GM12878 (cell line): ENCODE measurements around the gene IFT122. TPM values are rescaled to one million over a fixed set of nuclear protein-coding genes. Genes with fewer than 3 reads are reported as not detected.

ENCODE experiments used
- ATAC-seq: fragments of 200-7000 bp; cut with Tn5 transposase; 3 replicates; pipeline ENCODE4 v1.9.1; 2020; ENCODE audit warnings: mild to moderate bottlenecking, moderate library complexity
- BruUV-seq: library from RNA; stranded (reverse); fragments of 400-500 nt; replicated peaks from 2 replicates; lab custom pipeline; 2021; lab: Mats Ljungman, UMichigan
- CTCF ChIA-PET: fragments of 300-600 bp; sonication (Branson Sonifier 250); formaldehyde crosslinking; extraction: SDS; loops from one replicate; lab custom pipeline; 2021; ENCODE audit warnings: inconsistent platforms; lab: Yijun Ruan, JAX
- POLR2A ChIA-PET: fragments of 350-600 bp; formaldehyde crosslinking; extraction: SDS; loops from one replicate; lab custom pipeline; 2021; ENCODE audit warnings: inconsistent platforms; lab: Charles Lee
- RAD21 ChIA-PET: fragments of 300-600 bp; sonication (Branson Sonifier 250); formaldehyde crosslinking; loops from one replicate; lab custom pipeline; 2023; ENCODE audit warnings: antibody characterized with exemption; ENCODE audit not compliant: unreplicated experiment; lab: Charles Lee
- SMC1A ChIA-PET: fragments of 300-600 bp; sonication (Branson Sonifier 250); formaldehyde crosslinking; loops from one replicate; lab custom pipeline; 2023; ENCODE audit not compliant: unreplicated experiment, uncharacterized antibody; lab: Charles Lee
- DNase-seq: peaks from one replicate; pipeline ENCODE4 v3.0.0-alpha.2; 2011; ENCODE audit warnings: low read depth, low spot score
- FAIRE-seq: peaks from 3 replicates; lab custom pipeline; 2011; peaks lifted over from hg19 to GRCh38; lab: Jason Lieb, UNC
- H2AFZ ChIP-seq: 2 replicates; pipeline ENCODE4 v1.6.0; 2011; ENCODE audit warnings: low read depth, low read length, control low read depth; ENCODE audit not compliant: control insufficient read depth
- H3K27ac ChIP-seq: 2 replicates; pipeline ENCODE4 v1.5.1; 2011; ENCODE audit warnings: control low read depth; ENCODE audit not compliant: control insufficient read depth, insufficient read depth
- H3K27me3 ChIP-seq, 2 experiments: replicated peaks in 1 of 2; 2 replicates each; pipeline versions ENCODE4 v1.6.0 to v1.6.1; 2011; ENCODE audit warnings: low read length in 1 of 2; ENCODE audit not compliant: control insufficient read depth in 2 of 2, insufficient read depth in 2 of 2
- H3K36me3 ChIP-seq, 2 experiments: 2 replicates each; pipeline ENCODE4 v1.5.1; 2011; ENCODE audit warnings: low read length in 1 of 2; ENCODE audit not compliant: control insufficient read depth in 2 of 2, insufficient read depth in 2 of 2
- H3K4me1 ChIP-seq: 2 replicates; pipeline ENCODE4 v1.6.1; 2011; ENCODE audit warnings: mild to moderate bottlenecking, low read length, moderate library complexity, mixed read lengths; ENCODE audit not compliant: control insufficient read depth, insufficient read depth
- H3K4me2 ChIP-seq: 2 replicates; pipeline ENCODE4 v1.6.0; 2011; ENCODE audit warnings: control low read depth; ENCODE audit not compliant: control insufficient read depth, insufficient read depth
- H3K4me3 ChIP-seq: fragments of 200-600 bp; sonication (generic); 2 replicates; pipeline ENCODE4 v1.5.1; 2016
- H3K79me2 ChIP-seq: 2 replicates; pipeline ENCODE4 v1.6.0; 2011; ENCODE audit warnings: low read length; ENCODE audit not compliant: control insufficient read depth, insufficient read depth
- H3K9ac ChIP-seq: 2 replicates; pipeline ENCODE4 v1.8.0; 2011; ENCODE audit warnings: low read length, control low read depth, mixed read lengths; ENCODE audit not compliant: control insufficient read depth, insufficient read depth
- H3K9me3 ChIP-seq: replicated peaks from 3 replicates; pipeline ENCODE4 v1.5.1; 2011; ENCODE audit warnings: mild to moderate bottlenecking, low read length; ENCODE audit not compliant: control insufficient read depth, insufficient read depth
- H4K20me1 ChIP-seq: 2 replicates; pipeline ENCODE4 v1.6.0; 2011; ENCODE audit not compliant: control insufficient read depth, insufficient read depth
- BRCA1 ChIP-seq: IDR thresholded peaks from 2 replicates; pipeline ENCODE4 v1.6.1; 2011; ENCODE audit warnings: low read depth, low read length, improper control_type of control experiment
- EZH2 ChIP-seq: IDR thresholded peaks from 2 replicates; pipeline ENCODE4 v1.6.1; 2012; ENCODE audit warnings: low read depth, mild to moderate bottlenecking, control low read depth, inconsistent platforms, low read length, borderline replicate concordance; ENCODE audit not compliant: control insufficient read depth
- FOXK2 ChIP-seq: fragments of 450-650 bp; IDR thresholded peaks from 2 replicates; pipeline ENCODE4 v1.6.1; 2017; ENCODE audit warnings: mild to moderate bottlenecking, moderate library complexity
- MEF2A ChIP-seq: IDR thresholded peaks from 2 replicates; pipeline ENCODE4 v1.6.1; 2011; ENCODE audit warnings: low read depth, mild to moderate bottlenecking, low read length, moderate library complexity; ENCODE audit not compliant: insufficient read depth
- POLR2A ChIP-seq: IDR thresholded peaks from 2 replicates; pipeline ENCODE4 v1.6.1; 2011; ENCODE audit warnings: low read depth, mild to moderate bottlenecking, low read length
- RAD21 ChIP-seq: IDR thresholded peaks from 2 replicates; pipeline ENCODE4 v1.6.1; 2011; ENCODE audit warnings: mild to moderate bottlenecking, low read depth, low read length, moderate library complexity; ENCODE audit not compliant: insufficient read depth
- SIN3A ChIP-seq: IDR thresholded peaks from 2 replicates; pipeline ENCODE4 v1.6.1; 2012; ENCODE audit warnings: low read depth, low read length, improper control_type of control experiment
- SPI1 ChIP-seq: IDR thresholded peaks from 2 replicates; pipeline ENCODE4 v1.6.1; 2011; ENCODE audit warnings: low read depth, mild to moderate bottlenecking, low read length, moderate library complexity, borderline replicate concordance; ENCODE audit not compliant: insufficient read depth
- ZNF622 ChIP-seq: fragments of 450-650 bp; IDR thresholded peaks from 2 replicates; pipeline ENCODE4 v1.6.1; 2017; ENCODE audit warnings: mild to moderate bottlenecking, inconsistent platforms
- WGBS: methylation state at CpG from one replicate; pipeline ENCODE4 v1.1.6; 2016; ENCODE audit warnings: low lambda C conversion rate; ENCODE audit not compliant: insufficient replicate concordance, insufficient coverage; ENCODE audit errors: missing lambda C conversion rate; 5-methylcytosine and 5-hydroxymethylcytosine counted together
- in situ Hi-C: fragments of 300-500 bp; cut with MboI; formaldehyde crosslinking; loops from 9 replicates; pipeline ENCODE4 v1.14.3; 2018; ENCODE audit warnings: mixed read lengths
- intact Hi-C: fragments of 100-400 bp; cut with micrococcal nuclease; formaldehyde crosslinking; loops from one replicate; pipeline ENCODE4 v1.14.2; 2022; ENCODE audit not compliant: unreplicated experiment
- polyA plus RNA-seq, 11 experiments: library from polyadenylated mRNA; depleted of rRNA in 4 of 11; unstranded in 6 of 11; stranded (reverse) in 5 of 11; fragments of >200 nt; fragmentation: Nextera tagmentation in 4 of 11; fragmentation: Illumina TruSeq in 1 of 11; extraction: Ambion mirVana in 4 of 11; extraction: Trizol in 1 of 11; gene quantifications; 1 replicate in 1 of 11; 2 replicates in 10 of 11; pipeline versions ENCODE4 v1.2.1 to v1.2.3, GENCODE V29; 2011 to 2016; ENCODE audit warnings: inconsistent platforms in 2 of 11, missing spikeins in 2 of 11, low read depth in 1 of 11
- total RNA-seq, 4 experiments: library from RNA; depleted of rRNA in 3 of 4; stranded (reverse); fragments of >200 nt in 3 of 4; fragmentation: Illumina TruSeq in 1 of 4; extraction: Trizol in 1 of 4; gene quantifications; 2 replicates each; pipeline versions ENCODE4 v1.2.1 to v1.2.3, GENCODE V29; 2013 to 2021
- TF ChIP-seq, protein P1 (sequence below): IDR thresholded peaks from 2 replicates; pipeline ENCODE4 v1.6.1; 2012; ENCODE audit warnings: low read length, inconsistent platforms
- TF ChIP-seq, protein P2 (sequence below), 3 experiments: IDR thresholded peaks in 2 of 3; conservative IDR thresholded peaks in 1 of 3; 2 replicates each; pipeline ENCODE4 v1.5.1; 2011; ENCODE audit warnings: low read depth in 3 of 3, low read length in 3 of 3, mild to moderate bottlenecking in 3 of 3, control low read depth in 2 of 3, moderate library complexity in 2 of 3, inconsistent platforms in 1 of 3, mixed read lengths in 1 of 3; ENCODE audit not compliant: control insufficient read depth in 2 of 3, insufficient read depth in 1 of 3; ENCODE audit errors: extremely low read depth in 1 of 3
- TF ChIP-seq, protein P3 (sequence below): fragments of 450-650 bp; IDR thresholded peaks from 2 replicates; pipeline ENCODE4 v1.6.1; 2017; ENCODE audit warnings: mild to moderate bottlenecking, moderate library complexity

IFT122 gene
- total and polyA plus RNA-seq, 10 of the 15 experiments (the other 5 are each of a cell fraction or from before 2014, with no cell fraction given), result 1.8 to 19.2 (median 8.4) TPM

- FAIRE-seq (no peak), DNase-seq (no peak), ATAC-seq (no peak)
- H4K20me1 ChIP-seq, result no peaks in the 10 kb centered on the region
- BruUV-seq, result no TSS peak
- H3K9ac ChIP-seq, result no peak overlapping the region
- H3K36me3 ChIP-seq, result no peaks in the 10 kb centered on the region
- intact Hi-C loops, result no loop called here
- in situ Hi-C loops, result no loop called here
- no peaks in the 10 kb centered on the region for H3K79me2 ChIP-seq
- TF ChIP-seq POLR2A (no peak), SPI1 (no peak), MEF2A (no peak), EZH2 (no peak), BRCA1 (no peak), SIN3A (no peak), FOXK2 (no peak), ZNF622 (no peak), RAD21 (no peak)
- TF ChIP-seq, protein P1, sequence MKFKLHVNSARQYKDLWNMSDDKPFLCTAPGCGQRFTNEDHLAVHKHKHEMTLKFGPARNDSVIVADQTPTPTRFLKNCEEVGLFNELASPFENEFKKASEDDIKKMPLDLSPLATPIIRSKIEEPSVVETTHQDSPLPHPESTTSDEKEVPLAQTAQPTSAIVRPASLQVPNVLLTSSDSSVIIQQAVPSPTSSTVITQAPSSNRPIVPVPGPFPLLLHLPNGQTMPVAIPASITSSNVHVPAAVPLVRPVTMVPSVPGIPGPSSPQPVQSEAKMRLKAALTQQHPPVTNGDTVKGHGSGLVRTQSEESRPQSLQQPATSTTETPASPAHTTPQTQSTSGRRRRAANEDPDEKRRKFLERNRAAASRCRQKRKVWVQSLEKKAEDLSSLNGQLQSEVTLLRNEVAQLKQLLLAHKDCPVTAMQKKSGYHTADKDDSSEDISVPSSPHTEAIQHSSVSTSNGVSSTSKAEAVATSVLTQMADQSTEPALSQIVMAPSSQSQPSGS, result no peak
- TF ChIP-seq, protein P2, sequence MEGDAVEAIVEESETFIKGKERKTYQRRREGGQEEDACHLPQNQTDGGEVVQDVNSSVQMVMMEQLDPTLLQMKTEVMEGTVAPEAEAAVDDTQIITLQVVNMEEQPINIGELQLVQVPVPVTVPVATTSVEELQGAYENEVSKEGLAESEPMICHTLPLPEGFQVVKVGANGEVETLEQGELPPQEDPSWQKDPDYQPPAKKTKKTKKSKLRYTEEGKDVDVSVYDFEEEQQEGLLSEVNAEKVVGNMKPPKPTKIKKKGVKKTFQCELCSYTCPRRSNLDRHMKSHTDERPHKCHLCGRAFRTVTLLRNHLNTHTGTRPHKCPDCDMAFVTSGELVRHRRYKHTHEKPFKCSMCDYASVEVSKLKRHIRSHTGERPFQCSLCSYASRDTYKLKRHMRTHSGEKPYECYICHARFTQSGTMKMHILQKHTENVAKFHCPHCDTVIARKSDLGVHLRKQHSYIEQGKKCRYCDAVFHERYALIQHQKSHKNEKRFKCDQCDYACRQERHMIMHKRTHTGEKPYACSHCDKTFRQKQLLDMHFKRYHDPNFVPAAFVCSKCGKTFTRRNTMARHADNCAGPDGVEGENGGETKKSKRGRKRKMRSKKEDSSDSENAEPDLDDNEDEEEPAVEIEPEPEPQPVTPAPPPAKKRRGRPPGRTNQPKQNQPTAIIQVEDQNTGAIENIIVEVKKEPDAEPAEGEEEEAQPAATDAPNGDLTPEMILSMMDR (IDR thresholded peaks at IDR 0.05 in 2 of 3, conservative IDR thresholded peaks at IDR 0.05 in 1 of 3; ENCODE audit: control insufficient read depth in 2 of 3, extremely low read depth in 1 of 3, insufficient read depth in 1 of 3, low read depth in 3 of 3, low read length in 3 of 3), result no peak
- TF ChIP-seq, protein P3, sequence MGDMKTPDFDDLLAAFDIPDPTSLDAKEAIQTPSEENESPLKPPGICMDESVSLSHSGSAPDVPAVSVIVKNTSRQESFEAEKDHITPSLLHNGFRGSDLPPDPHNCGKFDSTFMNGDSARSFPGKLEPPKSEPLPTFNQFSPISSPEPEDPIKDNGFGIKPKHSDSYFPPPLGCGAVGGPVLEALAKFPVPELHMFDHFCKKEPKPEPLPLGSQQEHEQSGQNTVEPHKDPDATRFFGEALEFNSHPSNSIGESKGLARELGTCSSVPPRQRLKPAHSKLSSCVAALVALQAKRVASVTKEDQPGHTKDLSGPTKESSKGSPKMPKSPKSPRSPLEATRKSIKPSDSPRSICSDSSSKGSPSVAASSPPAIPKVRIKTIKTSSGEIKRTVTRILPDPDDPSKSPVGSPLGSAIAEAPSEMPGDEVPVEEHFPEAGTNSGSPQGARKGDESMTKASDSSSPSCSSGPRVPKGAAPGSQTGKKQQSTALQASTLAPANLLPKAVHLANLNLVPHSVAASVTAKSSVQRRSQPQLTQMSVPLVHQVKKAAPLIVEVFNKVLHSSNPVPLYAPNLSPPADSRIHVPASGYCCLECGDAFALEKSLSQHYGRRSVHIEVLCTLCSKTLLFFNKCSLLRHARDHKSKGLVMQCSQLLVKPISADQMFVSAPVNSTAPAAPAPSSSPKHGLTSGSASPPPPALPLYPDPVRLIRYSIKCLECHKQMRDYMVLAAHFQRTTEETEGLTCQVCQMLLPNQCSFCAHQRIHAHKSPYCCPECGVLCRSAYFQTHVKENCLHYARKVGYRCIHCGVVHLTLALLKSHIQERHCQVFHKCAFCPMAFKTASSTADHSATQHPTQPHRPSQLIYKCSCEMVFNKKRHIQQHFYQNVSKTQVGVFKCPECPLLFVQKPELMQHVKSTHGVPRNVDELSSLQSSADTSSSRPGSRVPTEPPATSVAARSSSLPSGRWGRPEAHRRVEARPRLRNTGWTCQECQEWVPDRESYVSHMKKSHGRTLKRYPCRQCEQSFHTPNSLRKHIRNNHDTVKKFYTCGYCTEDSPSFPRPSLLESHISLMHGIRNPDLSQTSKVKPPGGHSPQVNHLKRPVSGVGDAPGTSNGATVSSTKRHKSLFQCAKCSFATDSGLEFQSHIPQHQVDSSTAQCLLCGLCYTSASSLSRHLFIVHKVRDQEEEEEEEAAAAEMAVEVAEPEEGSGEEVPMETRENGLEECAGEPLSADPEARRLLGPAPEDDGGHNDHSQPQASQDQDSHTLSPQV, result no peak
- POLR2A ChIA-PET, result no interaction called here
- H2AFZ ChIP-seq, result no peak overlapping the region
- H3K4me3 ChIP-seq, result no peak overlapping the region
- CTCF ChIA-PET, result interaction anchor here (1.0 kb wide), 1 partner anchor 14 kb away, joined by 4 read pairs; no protein-coding TSS in a partner anchor
- SMC1A ChIA-PET, result no interaction called here
- H3K4me1 ChIP-seq, result no peaks in the 10 kb centered on the region
- H3K27ac ChIP-seq, result no peak overlapping the region
- WGBS, result 47% methylated on average over 8 of the region's 8 CpGs
- no peaks in the 10 kb centered on the region for H3K27me3 ChIP-seq
- RAD21 ChIA-PET, result no interaction called here
- no peaks in the 10 kb centered on the region for H3K9me3 ChIP-seq
- no peak overlapping the region for H3K4me2 ChIP-seq
Observed at GRCh38 chr3:129563850-129564535, 124.0 kb downstream of the IFT122 start.
